Esophagus squamous epithelium (tissue), 4 donors: ENCODE results near the gene OPRM1.

Experiments
- POLR2A ChIP-seq, 4 donors: fragments of 450-650 bp; IDR thresholded peaks; one replicate each; pipeline ENCODE4 v1.6.1; 2017; ENCODE audit warnings: antibody characterized with exemption in 4 of 4, mild to moderate bottlenecking in 4 of 4, moderate library complexity in 3 of 4
- TF ChIP-seq, protein P1 (sequence below), 6 experiments: fragments of 450-650 bp in 4 of 6; fragments of 200-600 bp in 2 of 6; sonication (generic) in 2 of 6; IDR thresholded peaks; one replicate each; pipeline ENCODE4 v1.5.1; 2016 to 2019; ENCODE audit warnings: antibody characterized with exemption in 6 of 6, mild to moderate bottlenecking in 4 of 6, moderate library complexity in 4 of 6

- TF ChIP-seq POLR2A (IDR thresholded peaks at IDR 0.05), result no peak
- TF ChIP-seq, protein P1, sequence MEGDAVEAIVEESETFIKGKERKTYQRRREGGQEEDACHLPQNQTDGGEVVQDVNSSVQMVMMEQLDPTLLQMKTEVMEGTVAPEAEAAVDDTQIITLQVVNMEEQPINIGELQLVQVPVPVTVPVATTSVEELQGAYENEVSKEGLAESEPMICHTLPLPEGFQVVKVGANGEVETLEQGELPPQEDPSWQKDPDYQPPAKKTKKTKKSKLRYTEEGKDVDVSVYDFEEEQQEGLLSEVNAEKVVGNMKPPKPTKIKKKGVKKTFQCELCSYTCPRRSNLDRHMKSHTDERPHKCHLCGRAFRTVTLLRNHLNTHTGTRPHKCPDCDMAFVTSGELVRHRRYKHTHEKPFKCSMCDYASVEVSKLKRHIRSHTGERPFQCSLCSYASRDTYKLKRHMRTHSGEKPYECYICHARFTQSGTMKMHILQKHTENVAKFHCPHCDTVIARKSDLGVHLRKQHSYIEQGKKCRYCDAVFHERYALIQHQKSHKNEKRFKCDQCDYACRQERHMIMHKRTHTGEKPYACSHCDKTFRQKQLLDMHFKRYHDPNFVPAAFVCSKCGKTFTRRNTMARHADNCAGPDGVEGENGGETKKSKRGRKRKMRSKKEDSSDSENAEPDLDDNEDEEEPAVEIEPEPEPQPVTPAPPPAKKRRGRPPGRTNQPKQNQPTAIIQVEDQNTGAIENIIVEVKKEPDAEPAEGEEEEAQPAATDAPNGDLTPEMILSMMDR (IDR thresholded peaks at IDR 0.05), result no peak
These were observed 191.4 kb downstream of the OPRM1 start for GRCh38 chr6:154230393-154230792.
